Activated naive CD4-positive, alpha-beta T cell treated with anti-CD3 and anti-CD28 coated beads, Interleukin-2, amount 50 U/mL, for 24 hours (primary cell): Measurements from ENCODE around the gene EHMT1.

Experiments used
- H3K27ac Mint-ChIP-seq: one replicate; pipeline ENCODE4 v1.8.0; 2021; ENCODE audit warnings: mild to moderate bottlenecking, mixed read lengths
- H3K27me3 Mint-ChIP-seq: one replicate; pipeline ENCODE4 v1.8.0; 2021; ENCODE audit warnings: mixed read lengths
- H3K36me3 Mint-ChIP-seq: one replicate; pipeline ENCODE4 v1.8.0; 2021; ENCODE audit warnings: mixed read lengths
- H3K4me1 Mint-ChIP-seq: one replicate; pipeline ENCODE4 v1.8.0; 2021; ENCODE audit warnings: mixed read lengths
- H3K4me3 Mint-ChIP-seq: one replicate; pipeline ENCODE4 v1.8.0; 2021; ENCODE audit warnings: mild to moderate bottlenecking, mixed read lengths
- H3K9me3 Mint-ChIP-seq: one replicate; pipeline ENCODE4 v1.8.0; 2021; ENCODE audit warnings: mixed read lengths

The EHMT1 gene

GRCh38 chr9:137781906-137782585, 163.2 kb downstream of the EHMT1 start:
- no peak overlapping the region for H3K27ac Mint-ChIP-seq
- H3K27me3 Mint-ChIP-seq = no peaks in the 10 kb centered on the region

GRCh38 chr9:137783521-137783920, 164.7 kb downstream of the EHMT1 start:
- Mint-ChIP-seq H3K4me1 (no peaks in the 10 kb centered on the region), H3K36me3 (peaks cover 12% of the 10 kb centered on the region), H3K27ac (no peak overlapping the region), H3K27me3 (no peaks in the 10 kb centered on the region), H3K9me3 (no peaks in the 10 kb centered on the region), H3K4me3 (no peak overlapping the region)

More at GRCh38 chr9:137781906-137782585, 163.2 kb downstream of the EHMT1 start:
- no peaks in the 10 kb centered on the region for H3K4me1 Mint-ChIP-seq
- H3K36me3 Mint-ChIP-seq = peaks cover 12% of the 10 kb centered on the region
- H3K4me3 Mint-ChIP-seq = no peak overlapping the region
- H3K9me3 Mint-ChIP-seq = no peaks in the 10 kb centered on the region

GRCh38 chr9:137784046-137784445, 165.2 kb downstream of the EHMT1 start:
- Mint-ChIP-seq H3K4me1 (no peaks in the 10 kb centered on the region), H3K4me3 (no peak overlapping the region), H3K27me3 (no peaks in the 10 kb centered on the region), H3K36me3 (peaks cover 12% of the 10 kb centered on the region), H3K9me3 (no peaks in the 10 kb centered on the region), H3K27ac (no peak overlapping the region)

GRCh38 chr9:137784641-137785513, 166.1 kb downstream of the EHMT1 start:
- Mint-ChIP-seq H3K27ac (no peak overlapping the region), H3K36me3 (peaks cover 12% of the 10 kb centered on the region), H3K9me3 (no peaks in the 10 kb centered on the region), H3K4me3 (no peak overlapping the region), H3K27me3 (no peaks in the 10 kb centered on the region), H3K4me1 (no peaks in the 10 kb centered on the region)

GRCh38 chr9:137785704-137786161, 166.9 kb downstream of the EHMT1 start:
- no peaks in the 10 kb centered on the region for H3K4me1 Mint-ChIP-seq
- H3K9me3 Mint-ChIP-seq = no peaks in the 10 kb centered on the region
- no peak overlapping the region for H3K4me3 Mint-ChIP-seq
- H3K27me3 Mint-ChIP-seq = no peaks in the 10 kb centered on the region
- H3K27ac Mint-ChIP-seq = no peak overlapping the region
- H3K36me3 Mint-ChIP-seq = peaks cover 12% of the 10 kb centered on the region

GRCh38 chr9:137786511-137786920, 167.7 kb downstream of the EHMT1 start:
- Mint-ChIP-seq H3K27me3 (no peaks in the 10 kb centered on the region), H3K4me3 (no peak overlapping the region), H3K36me3 (peaks cover 13% of the 10 kb centered on the region), H3K27ac (no peak overlapping the region), H3K4me1 (no peaks in the 10 kb centered on the region), H3K9me3 (no peaks in the 10 kb centered on the region)

GRCh38 chr9:137787381-137787780, 168.6 kb downstream of the EHMT1 start:
- H3K4me1 Mint-ChIP-seq = no peaks in the 10 kb centered on the region
- peaks cover 12% of the 10 kb centered on the region for H3K36me3 Mint-ChIP-seq
- H3K4me3 Mint-ChIP-seq = no peak overlapping the region
- H3K9me3 Mint-ChIP-seq = no peaks in the 10 kb centered on the region
- no peak overlapping the region for H3K27ac Mint-ChIP-seq
- H3K27me3 Mint-ChIP-seq = no peaks in the 10 kb centered on the region

- Mint-ChIP-seq H3K27ac (peak overlapping the region; percentile 68), H3K4me3 (no peak overlapping the region), H3K27me3 (no peaks in the 10 kb centered on the region), H3K4me1 (no peaks in the 10 kb centered on the region), H3K9me3 (no peaks in the 10 kb centered on the region), H3K36me3 (peaks cover 8% of the 10 kb centered on the region)
These were observed 169.1 kb downstream of the EHMT1 start for GRCh38 chr9:137787786-137788505.

GRCh38 chr9:137788561-137789294, 169.9 kb downstream of the EHMT1 start:
- Mint-ChIP-seq H3K27ac (no peak overlapping the region), H3K4me1 (no peaks in the 10 kb centered on the region), H3K9me3 (no peaks in the 10 kb centered on the region), H3K4me3 (no peak overlapping the region), H3K27me3 (no peaks in the 10 kb centered on the region), H3K36me3 (peaks cover 12% of the 10 kb centered on the region)

- Mint-ChIP-seq H3K36me3 (peaks cover 10% of the 10 kb centered on the region), H3K27ac (no peak overlapping the region), H3K4me3 (no peak overlapping the region)
These were observed 170.6 kb downstream of the EHMT1 start for GRCh38 chr9:137789295-137789895.

GRCh38 chr9:137791947-137792346, 173.1 kb downstream of the EHMT1 start:
- H3K4me3 Mint-ChIP-seq = no peak overlapping the region
- peaks cover 19% of the 10 kb centered on the region for H3K36me3 Mint-ChIP-seq
- H3K27me3 Mint-ChIP-seq = no peaks in the 10 kb centered on the region
- no peaks in the 10 kb centered on the region for H3K9me3 Mint-ChIP-seq
- H3K4me1 Mint-ChIP-seq = no peaks in the 10 kb centered on the region
- H3K27ac Mint-ChIP-seq = no peak overlapping the region

More at GRCh38 chr9:137789295-137789895, 170.6 kb downstream of the EHMT1 start:
- Mint-ChIP-seq H3K27me3 (no peaks in the 10 kb centered on the region), H3K4me1 (no peaks in the 10 kb centered on the region), H3K9me3 (no peaks in the 10 kb centered on the region)

- H3K9me3 Mint-ChIP-seq = no peaks in the 10 kb centered on the region
- no peak overlapping the region for H3K4me3 Mint-ChIP-seq
- H3K4me1 Mint-ChIP-seq = no peaks in the 10 kb centered on the region
- H3K36me3 Mint-ChIP-seq = peaks cover 17% of the 10 kb centered on the region
- H3K27ac Mint-ChIP-seq = no peak overlapping the region
- no peaks in the 10 kb centered on the region for H3K27me3 Mint-ChIP-seq
These were observed 174.5 kb downstream of the EHMT1 start for GRCh38 chr9:137793196-137793841.

GRCh38 chr9:137795156-137795666, 176.4 kb downstream of the EHMT1 start:
- Mint-ChIP-seq H3K4me3 (no peak overlapping the region), H3K27ac (no peak overlapping the region), H3K9me3 (no peaks in the 10 kb centered on the region), H3K36me3 (peaks cover 21% of the 10 kb centered on the region), H3K4me1 (no peaks in the 10 kb centered on the region), H3K27me3 (no peaks in the 10 kb centered on the region)
